NCI-H2227 (cell line): ENCODE results near the gene C12orf60.
A peak's percentile ranks its signal among the peaks of the same experiment; 100 is the strongest.
"Not testable (repeated sequence)": the region's sequence is repeated elsewhere in the genome, so short reads cannot be mapped to it uniquely, and the experiment has no call there.

Experiments
- DNase-seq: peaks from one replicate; lab custom pipeline; 2025; ENCODE audit not compliant: unreplicated experiment; lab: John Stamatoyannopoulos, UW

Gene C12orf60

GRCh38 chr12:14803011-14803829, at the start of gene C12orf60, which contains the start of gene WBP11:
C12orf60 (plus strand) TSS chr12:14803670; CDS start chr12:14822936, 19,266 bp downstream.
WBP11 (minus strand) TSS chr12:14803478; CDS start chr12:14801383, 2,095 bp downstream.
- DNase-seq, result peak; percentile 95

- peak; percentile 71 for DNase-seq
Observed at GRCh38 chr12:14756334-14757143, 46.9 kb upstream of the C12orf60 start.

GRCh38 chr12:14759711-14760280, 43.7 kb upstream of the C12orf60 start:
- not testable (repeated sequence) for DNase-seq

GRCh38 chr12:14765398-14765797, 38.1 kb upstream of the C12orf60 start:
- no peak for DNase-seq

GRCh38 chr12:14766020-14766419, 37.5 kb upstream of the C12orf60 start:
- DNase-seq, result not testable (repeated sequence)

- DNase-seq, result no peak
Observed at GRCh38 chr12:14766649-14767215, 36.7 kb upstream of the C12orf60 start.

- no peak for DNase-seq
Observed at GRCh38 chr12:14767617-14768016, 35.9 kb upstream of the C12orf60 start.

GRCh38 chr12:14768823-14769405, 34.6 kb upstream of the C12orf60 start:
- no peak for DNase-seq

GRCh38 chr12:14769466-14769968, 34.0 kb upstream of the C12orf60 start:
- peak; percentile 19 for DNase-seq

GRCh38 chr12:14769969-14770495, 33.4 kb upstream of the C12orf60 start:
- peak; percentile 69 for DNase-seq

GRCh38 chr12:14770496-14771461, 32.7 kb upstream of the C12orf60 start:
- DNase-seq, result peak; percentile 92

GRCh38 chr12:14771651-14772137, 31.8 kb upstream of the C12orf60 start:
- DNase-seq, result peak; percentile 19

- no peak for DNase-seq
Observed at GRCh38 chr12:14772946-14773345, 30.5 kb upstream of the C12orf60 start.

GRCh38 chr12:14773685-14774073, 29.8 kb upstream of the C12orf60 start:
- DNase-seq, result no peak

GRCh38 chr12:14774074-14774905, 29.2 kb upstream of the C12orf60 start:
- DNase-seq, result peak; percentile 93

- DNase-seq, result peak; percentile 13
Observed at GRCh38 chr12:14774906-14775635, 28.4 kb upstream of the C12orf60 start.

- DNase-seq, result no peak
Observed at GRCh38 chr12:14775636-14775980, 27.9 kb upstream of the C12orf60 start.
